Stromal cell of bone marrow (primary cell): ENCODE measurements around the gene PRKCH.

Experiments used
- DNase-seq: peaks from one replicate; pipeline ENCODE4 v3.0.0-alpha.2; 2012; ENCODE audit warnings: low read depth

The PRKCH gene

DNA sequence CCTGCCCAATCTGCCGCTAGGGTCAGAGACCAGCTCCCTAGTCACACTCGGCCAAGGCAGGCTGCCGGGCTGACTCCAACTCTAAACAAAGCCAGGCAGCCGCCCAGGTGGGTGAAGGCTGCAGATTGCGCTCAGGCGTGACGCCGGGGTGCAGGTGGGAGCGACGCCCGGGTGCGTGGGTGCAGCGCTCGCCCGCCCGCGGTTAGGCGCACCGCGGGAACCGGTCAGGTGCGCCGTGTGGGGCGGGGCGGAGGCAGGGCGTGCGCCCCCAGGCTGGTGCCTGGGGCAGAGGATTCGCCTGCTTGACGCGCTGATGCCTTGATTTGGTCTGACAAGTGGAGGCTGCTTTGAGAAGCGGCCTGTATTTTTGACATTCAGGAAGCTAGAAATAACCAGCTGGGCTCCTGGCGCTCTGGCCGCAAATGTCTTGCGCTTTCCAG lies 247.2 kb downstream of the PRKCH start:
- DNase-seq = no peak

DNA sequence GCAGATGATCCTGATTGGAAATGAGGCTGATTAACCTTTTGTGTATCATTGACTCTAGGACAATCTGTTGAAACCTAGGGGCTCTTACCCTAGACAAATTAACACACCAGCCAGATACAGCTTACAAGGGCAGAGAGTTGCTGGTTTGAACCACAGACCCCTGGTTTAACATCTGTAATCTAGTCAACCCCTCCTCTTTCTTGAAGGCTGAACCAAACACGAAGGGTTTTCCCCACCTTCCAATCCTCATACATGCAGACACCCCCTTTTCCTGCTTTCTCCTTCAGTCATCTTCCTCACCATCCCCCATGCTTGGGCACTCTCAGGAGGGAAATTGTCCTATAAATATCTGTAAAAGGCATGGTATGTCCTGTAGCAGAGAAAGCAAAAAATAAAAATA lies 247.9 kb downstream of the PRKCH start:
- no peak for DNase-seq

- peak; percentile 90 for DNase-seq
These were observed 248.6 kb downstream of the PRKCH start for GRCh38 chr14:61569812-61570548.

- no peak for DNase-seq
These were observed 249.3 kb downstream of the PRKCH start for GRCh38 chr14:61570549-61571290.

GRCh38 chr14:61571917-61572316 lies 250.5 kb downstream of the PRKCH start:
- no peak for DNase-seq

- DNase-seq = no peak
These were observed 251.9 kb downstream of the PRKCH start for GRCh38 chr14:61573321-61573720.

- no peak for DNase-seq
These were observed 252.6 kb downstream of the PRKCH start for GRCh38 chr14:61573748-61574513.

DNA sequence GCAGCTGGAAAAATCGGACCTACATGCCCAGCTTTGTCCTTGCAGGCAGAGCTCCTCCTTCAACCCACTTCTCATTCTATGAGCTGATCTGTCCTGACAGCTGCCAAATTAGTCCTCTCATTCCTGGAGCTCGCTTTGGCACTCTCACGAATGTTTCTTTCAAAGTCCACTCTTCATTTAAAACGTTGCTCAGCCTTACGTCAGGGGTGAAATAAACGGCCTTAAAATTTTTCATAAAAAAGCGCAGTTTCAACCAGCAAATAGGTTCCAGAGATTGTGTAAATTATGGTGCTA lies 253.1 kb downstream of the PRKCH start:
- no peak for DNase-seq

DNA sequence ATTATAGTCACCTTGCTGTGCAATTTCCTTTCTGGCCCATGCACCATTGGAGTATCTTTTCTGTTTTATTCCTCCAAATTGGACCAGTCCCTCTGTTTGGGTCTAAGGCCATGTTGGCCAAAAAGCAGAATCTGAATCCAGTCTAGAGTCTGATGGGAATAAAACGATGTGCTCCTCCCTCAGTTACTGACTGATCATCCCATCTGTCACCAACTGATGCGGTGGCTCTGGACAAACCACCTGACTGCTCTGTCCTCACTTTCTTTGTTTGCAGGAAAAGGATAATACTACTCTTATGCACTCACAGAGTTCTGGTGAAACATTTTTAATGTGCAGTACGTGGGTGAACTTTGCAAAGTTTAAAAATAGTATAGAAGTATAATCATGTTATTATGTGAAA lies 253.7 kb downstream of the PRKCH start:
- DNase-seq = no peak

DNA sequence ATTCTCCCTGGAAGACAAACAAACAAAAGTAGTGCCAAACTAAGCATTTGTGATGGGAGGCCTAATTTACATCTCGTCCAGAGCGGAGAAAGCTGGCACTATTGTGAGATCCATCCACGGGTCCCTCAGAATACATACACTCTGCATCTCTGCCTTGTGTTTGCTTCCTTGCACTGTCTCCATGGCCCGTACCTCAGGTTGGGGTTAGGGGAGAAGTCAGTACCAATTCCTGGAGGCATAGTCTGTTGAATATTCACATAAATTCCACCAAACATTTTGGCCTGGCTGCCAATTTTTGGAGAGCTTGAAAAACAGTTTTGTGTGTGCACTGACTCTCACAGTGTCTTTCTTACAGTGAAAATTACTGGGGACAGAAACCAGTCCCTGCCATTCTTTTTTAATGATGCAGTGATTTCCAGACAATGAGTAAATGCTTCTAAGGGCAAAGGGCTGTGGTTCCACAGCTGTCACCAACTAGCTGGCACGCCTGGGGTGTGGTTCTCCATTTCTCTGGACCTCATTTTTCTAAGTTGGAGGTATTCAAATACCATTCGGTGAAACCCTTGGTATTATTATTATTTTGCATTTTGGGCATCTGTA lies 254.3 kb downstream of the PRKCH start:
- no peak for DNase-seq

GRCh38 chr14:61577506-61577931 lies 256.1 kb downstream of the PRKCH start:
- no peak for DNase-seq

DNA sequence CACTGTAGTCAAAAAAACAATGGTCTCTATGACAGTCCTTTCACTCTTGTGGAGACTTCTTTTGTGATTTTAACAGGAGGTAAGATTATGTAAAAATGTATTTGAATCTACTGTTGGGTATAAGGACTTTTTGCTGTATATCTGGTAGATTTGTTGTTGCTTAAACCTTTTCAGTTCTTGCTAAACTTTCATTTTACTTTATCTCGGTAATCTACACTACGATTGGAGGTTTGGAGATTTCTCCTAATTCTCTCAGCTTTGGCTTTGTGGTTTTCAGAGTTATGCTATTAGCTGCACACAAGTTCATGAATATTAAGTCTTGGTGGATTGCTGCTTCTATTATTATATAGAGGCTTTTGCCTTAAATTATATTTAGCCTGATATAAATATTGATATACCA lies 257.4 kb downstream of the PRKCH start:
- DNase-seq = no peak

DNA sequence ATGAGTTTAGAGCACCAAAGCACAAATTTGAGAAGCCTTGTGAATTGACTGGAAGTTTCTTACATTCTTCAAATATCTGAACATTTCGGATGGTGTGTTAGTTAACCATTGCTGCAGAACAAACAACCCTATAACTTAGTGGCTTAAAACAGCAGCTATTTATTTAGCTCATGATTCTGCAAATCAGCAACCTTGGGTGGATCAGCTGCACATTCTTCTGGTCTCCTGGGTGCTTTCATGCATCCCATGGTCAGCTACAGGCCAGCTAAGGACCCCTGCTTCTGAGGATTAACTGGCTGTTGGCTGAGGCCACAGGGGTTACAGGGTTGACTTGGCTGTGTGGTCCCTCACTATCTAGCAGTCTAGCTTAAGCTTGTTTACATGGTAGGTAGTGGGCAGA lies 260.0 kb downstream of the PRKCH start:
- no peak for DNase-seq

- peak; percentile 92 for DNase-seq
These were observed 260.7 kb downstream of the PRKCH start for GRCh38 chr14:61581955-61582615.

DNA sequence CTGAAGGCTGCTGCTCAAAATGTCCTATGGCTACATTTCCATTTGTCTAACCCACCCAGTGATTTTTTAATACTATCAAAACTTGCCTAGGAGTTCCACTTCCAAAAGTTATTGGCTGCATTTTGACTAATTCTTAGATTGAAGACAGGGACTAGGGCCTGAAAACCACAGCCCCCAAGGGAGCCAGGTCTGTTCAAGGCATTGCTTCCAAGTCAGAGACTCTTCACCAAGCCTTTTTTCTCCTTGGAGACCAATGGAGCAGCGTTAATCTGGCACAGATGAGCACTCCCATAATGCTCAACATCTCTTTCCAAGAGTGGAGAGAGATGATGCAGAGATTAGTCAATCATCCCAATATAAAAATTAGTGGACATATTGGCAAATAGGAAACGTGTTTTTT lies 261.4 kb downstream of the PRKCH start:
- DNase-seq = peak; percentile 91

- no peak for DNase-seq
These were observed 263.0 kb downstream of the PRKCH start for GRCh38 chr14:61584331-61584741.

DNA sequence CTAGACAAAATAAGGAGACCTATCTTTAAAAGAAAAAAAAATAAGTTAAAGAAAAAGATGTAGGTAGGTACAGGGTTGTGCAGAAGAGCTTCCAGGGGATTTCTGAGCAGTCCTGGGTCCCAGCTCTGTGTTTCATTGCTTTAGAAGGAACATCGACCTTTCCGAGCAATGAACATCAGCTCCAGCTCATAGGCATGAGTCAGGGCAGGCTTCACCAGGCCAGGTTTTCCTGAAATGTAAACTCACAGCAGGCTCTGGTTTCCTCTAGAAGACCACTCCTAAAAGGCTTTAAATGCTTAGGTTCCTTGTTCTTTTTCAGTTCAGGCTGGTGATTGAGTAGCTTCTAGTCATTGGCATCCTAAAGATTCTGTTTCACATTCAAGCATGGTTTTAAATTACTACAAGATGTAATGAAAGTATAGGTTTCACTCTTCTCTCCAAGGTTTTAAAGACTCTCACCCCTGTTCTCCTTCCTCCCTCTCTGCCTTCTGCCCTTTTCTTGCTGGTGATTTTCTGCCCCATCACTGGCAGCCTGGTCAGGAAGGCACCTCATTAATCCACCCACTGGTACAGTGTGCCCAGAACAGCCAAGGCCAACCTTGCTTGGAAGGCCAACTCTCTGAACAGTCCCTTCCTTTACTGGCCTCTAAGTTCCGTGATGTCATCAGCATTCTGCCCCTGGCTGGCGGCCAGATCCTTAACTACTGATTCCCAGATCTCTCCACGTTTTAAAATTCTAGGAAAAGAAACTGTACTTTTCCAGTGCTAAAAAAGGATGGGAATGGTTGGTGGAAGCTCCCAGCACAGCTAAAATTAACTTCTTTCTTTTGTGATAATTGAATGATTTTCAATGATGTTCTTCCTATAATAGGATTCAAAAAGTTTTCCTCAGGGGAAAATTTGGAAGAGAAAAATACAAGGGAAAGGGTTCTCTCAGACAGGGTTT lies 264.5 kb downstream of the PRKCH start:
- no peak for DNase-seq

GRCh38 chr14:61586544-61587055 lies 265.2 kb downstream of the PRKCH start:
- DNase-seq = no peak

GRCh38 chr14:61587081-61587713 lies 265.8 kb downstream of the PRKCH start:
- no peak for DNase-seq

GRCh38 chr14:61588419-61588901 lies 267.1 kb downstream of the PRKCH start:
- no peak for DNase-seq
